ENCODE measurements around the gene BRI3. TPM values are rescaled to one million over a fixed set of nuclear protein-coding genes. Genes with fewer than 3 reads are reported as not detected.
A peak's percentile ranks its signal among the peaks of the same experiment; 100 is the strongest.

The BRI3 gene
- total RNA-seq = 15.9 TPM

- DNase-seq (ENCODE audit: low spot score in 2 of 2) (peak; percentile 96 to 97), FAIRE-seq (no peak)
Measured at GRCh38 chr7:98280791-98281756, at the start of gene BRI3. BRI3 (plus strand) TSS chr7:98281686; CDS start chr7:98281796, 110 bp downstream.

DNA sequence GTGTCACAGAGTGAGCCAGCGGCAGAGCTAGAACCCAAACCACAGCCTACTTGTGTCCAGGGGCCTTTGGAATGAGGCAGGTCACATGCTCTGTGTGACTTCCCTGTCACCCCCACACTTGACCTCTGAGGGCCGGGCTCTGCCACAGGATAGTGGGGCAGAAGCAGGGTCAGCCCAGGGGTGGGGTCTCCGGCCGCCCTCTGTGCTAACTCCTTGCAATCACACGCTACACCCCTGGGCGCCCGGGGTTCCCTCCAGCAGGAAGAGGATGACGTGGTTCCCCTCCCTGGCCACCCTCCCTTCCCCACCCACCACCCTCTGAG lies 49.3 kb upstream of the BRI3 start:
- DNase-seq (ENCODE audit: low spot score in 2 of 2) (no peak), FAIRE-seq (no peak)

DNA sequence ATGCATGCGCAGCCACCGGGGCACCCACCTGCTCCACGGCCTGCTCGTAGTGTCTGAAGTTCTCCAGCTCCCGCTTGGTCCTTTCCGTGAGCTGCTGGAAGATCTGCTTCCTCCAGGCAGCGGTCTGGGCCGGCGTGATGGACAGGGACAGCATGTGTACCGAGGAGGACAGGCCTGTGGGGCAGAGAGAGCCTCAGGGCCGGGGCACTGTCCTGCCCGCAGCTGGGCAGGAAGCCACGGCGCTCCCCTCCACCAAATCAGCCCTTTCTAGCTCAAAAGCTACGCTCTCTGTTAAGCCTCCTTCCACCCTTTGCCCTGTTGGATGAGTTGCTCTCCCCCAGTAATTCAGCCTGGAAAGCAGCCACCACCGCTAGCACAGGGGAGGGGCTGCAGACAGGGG lies 48.7 kb upstream of the BRI3 start:
- FAIRE-seq (no peak), DNase-seq (ENCODE audit: low spot score in 2 of 2) (no peak)

DNA sequence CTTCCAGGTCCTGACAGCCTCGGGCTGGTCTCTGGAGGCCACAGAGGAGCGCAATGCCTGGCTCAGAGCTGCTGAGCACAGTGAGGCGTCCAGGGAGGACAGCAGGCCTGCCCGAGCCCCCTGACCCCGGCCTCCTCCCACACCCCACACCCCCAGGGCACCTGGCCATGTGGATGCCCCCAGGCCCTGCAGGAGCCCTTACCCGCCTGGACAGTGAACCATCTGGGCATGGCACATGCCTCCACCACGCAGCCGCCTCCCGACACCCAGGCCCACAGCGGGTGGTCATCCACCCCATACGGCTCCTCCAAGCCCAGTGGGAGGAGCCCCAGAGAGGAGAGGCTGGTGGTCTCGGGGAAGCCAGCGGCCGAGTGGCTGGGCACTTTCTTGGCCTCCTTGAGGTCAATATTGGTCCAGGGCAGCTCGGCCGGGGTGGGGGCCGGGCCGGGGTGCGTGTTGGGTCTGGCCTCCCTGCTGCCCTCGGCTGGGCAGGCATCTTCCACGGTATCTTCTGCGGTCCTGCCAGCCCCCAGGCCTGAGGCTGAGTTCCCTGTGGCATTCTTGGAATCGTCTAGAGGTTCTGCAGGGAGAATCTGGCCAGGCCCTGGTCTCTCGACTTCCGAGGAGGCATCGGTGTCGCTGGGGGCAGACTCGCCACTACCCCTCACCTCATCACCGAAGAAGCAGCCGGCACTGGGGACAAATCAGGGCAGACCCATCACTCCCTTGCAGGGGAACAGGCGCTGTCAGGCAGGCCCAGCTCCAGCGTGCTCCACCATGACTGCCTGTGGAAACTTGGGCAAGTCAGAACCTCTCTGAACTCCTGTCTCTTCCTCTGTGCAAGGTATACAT lies 48.0 kb upstream of the BRI3 start:
- DNase-seq (ENCODE audit: low spot score in 2 of 2) (no peak), FAIRE-seq (no peak)

- DNase-seq (ENCODE audit: low spot score in 2 of 2) = no peak
- FAIRE-seq = no peak
Measured at GRCh38 chr7:98234429-98235147, 46.9 kb upstream of the BRI3 start.

- FAIRE-seq (no peak), DNase-seq (ENCODE audit: low spot score in 2 of 2) (no peak)
Measured at GRCh38 chr7:98235901-98236300, 45.6 kb upstream of the BRI3 start.

GRCh38 chr7:98236355-98237185 lies 44.9 kb upstream of the BRI3 start:
- no peak for DNase-seq (ENCODE audit: low spot score in 2 of 2)
- FAIRE-seq = no peak

DNA sequence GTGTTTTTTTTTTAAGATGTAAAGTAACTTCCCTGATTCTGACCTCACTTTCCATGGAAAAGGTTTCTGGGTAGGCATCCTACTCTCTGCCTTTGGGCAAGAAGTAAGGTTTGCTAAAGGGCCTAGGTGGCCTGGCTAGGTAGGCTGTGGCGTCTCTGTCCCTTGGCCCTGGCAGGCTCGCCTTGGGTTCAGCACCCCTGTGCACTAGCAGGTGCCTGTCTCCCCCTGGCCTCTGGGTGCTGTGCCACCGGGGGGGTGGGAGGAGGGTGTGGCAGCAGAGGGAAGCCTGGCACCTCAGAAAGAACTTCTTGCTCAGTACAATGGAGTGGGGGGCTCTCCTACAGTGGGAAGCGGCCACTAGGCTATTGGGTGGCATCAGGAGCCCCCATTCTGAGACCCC lies 43.4 kb upstream of the BRI3 start:
- FAIRE-seq (no peak), DNase-seq (ENCODE audit: low spot score in 2 of 2) (no peak)

DNA sequence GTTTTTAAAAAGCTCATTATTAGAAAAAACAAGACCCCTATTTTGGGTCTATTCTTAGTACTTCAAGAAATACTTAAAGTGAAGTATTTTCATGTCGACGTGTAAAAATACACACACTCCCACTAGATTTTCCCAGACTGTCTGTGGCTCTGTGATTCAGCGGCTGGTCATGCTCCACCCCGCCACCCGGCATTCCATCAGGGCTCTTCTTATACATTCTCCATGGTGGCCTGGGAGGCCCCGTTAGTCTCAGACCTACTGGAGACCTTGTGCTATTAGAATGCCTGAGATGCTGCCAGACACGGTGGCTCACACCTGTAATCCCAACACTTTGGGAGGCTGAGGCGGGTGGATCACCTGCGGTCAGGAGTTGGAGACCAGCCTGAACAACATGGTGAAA lies 42.5 kb upstream of the BRI3 start:
- DNase-seq (ENCODE audit: low spot score in 2 of 2) = no peak
- FAIRE-seq = no peak

DNA sequence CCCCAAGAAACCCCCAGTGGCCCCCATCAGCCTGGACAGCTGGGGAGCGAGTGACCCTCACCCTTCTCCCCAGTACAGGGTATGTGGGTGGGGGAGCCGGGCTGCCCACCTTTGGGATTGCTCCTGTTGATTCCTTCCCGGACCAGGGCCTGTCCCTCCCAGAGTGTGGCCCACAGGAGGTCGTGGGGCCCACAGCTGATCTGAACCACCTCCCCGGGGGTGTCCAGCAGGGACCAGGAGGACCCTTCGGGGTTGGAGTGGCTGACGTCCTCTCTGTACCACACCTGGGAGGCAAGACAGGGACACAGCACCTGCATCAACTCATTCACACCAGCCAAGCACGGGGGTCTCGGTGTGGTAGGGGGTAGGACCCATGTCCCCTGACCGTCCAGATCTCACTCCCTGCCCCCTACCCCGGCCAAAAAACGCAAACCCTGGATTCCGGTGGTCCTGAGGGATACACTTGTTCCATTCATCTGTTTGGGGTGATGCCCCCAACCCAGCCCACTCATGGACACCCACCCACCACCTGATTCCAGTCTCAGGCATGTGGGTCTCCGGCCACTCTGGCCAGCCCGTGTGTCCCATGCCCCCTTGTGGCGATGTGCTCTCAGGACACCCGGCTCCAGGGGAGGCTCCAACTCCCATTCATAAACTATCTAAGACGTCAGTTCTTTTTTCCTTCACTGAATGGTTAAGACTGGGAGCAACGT lies 40.4 kb upstream of the BRI3 start:
- DNase-seq (ENCODE audit: low spot score in 2 of 2) = peak in 1 of 2 donors; percentile 79
- FAIRE-seq = no peak

- DNase-seq (ENCODE audit: low spot score in 2 of 2) (no peak), FAIRE-seq (no peak)
Measured at GRCh38 chr7:98241674-98242241, 39.7 kb upstream of the BRI3 start.

DNA sequence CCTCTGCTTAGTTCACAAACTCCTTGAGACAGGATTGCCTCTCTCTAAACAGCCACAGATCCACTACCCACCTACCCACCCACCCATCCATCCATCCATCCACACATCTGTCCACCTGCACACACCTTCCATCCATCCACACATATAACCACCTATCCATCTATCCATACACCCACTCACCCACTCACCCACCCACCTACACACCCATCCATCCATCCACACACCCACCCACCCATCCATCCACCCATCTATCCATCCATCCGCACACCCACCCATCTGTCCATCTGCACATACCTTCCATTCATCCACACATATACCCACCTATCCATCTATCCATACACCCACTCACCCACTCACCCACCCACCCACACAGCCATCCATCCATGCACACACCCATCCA lies 39.1 kb upstream of the BRI3 start:
- DNase-seq (ENCODE audit: low spot score in 2 of 2) = no peak
- FAIRE-seq = no peak

DNA sequence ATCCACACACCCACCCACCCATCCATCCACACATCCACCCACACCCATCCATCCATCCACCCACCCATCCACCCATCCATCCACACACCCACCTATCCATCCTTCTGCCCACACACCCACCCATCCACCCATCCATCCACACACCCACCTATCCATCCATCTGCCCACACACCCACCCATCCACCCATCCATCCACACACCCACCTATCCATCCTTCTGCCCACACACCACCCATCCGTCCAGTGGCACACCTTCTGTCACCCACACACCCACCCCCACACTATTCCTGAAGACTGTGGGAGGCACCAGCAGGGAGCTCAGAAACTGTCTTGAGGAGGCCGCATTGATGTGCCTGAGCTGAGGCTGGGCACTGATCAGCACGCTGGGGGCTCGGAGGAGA lies 38.6 kb upstream of the BRI3 start:
- FAIRE-seq (no peak), DNase-seq (ENCODE audit: low spot score in 2 of 2) (no peak)

DNA sequence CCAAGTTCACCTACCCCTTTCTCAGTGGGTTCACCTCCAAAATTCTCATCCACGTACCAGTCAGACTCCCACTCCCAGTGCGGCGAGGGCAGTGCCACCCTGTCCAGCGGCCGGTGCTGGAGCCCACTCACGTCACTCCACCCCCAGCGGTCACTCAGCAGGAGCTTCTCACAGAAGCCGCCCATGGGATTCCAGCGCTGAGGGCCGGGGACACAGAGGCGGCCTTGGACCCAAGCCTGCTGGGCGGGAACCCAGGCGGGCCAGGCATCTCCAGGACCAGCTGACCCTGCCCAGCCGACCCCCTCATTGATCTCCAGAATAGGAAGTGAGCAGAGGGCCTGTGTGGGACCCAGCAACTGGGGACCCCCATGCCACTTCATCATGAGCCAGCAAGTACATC lies 36.6 kb upstream of the BRI3 start:
- DNase-seq (ENCODE audit: low spot score in 2 of 2) = no peak

GRCh38 chr7:98248156-98248555 lies 33.3 kb upstream of the BRI3 start:
- DNase-seq (ENCODE audit: low spot score in 2 of 2) = no peak
- no peak for FAIRE-seq

More for the DNA sequence above, 36.6 kb upstream of the BRI3 start:
- FAIRE-seq = no peak

GRCh38 chr7:98249106-98249505 lies 32.4 kb upstream of the BRI3 start:
- no peak for FAIRE-seq

DNA sequence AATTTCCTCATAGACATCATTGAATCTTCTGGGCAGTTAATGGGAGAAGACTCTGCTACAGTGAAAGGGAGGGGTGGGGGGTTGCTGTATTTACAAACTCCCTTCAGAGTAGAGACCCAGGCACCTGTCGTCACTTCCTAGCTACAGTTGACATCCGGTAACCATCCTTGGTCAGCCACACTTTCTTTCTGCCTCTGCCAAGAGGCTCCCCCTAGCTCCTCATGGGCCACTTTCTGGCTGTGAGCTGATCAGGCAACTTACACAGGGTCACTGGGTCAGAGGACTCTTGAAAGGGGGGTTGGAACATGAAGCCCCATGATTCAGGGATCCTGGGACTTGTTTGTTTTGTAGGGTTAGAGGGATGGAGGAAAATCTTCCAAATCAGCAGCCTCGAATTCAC lies 30.7 kb upstream of the BRI3 start:
- DNase-seq (ENCODE audit: low spot score in 2 of 2) = peak in 1 of 2 donors; percentile 7
- FAIRE-seq = no peak

More at GRCh38 chr7:98249106-98249505, 32.4 kb upstream of the BRI3 start:
- DNase-seq (ENCODE audit: low spot score in 2 of 2) = peak in 1 of 2 donors; percentile 11

GRCh38 chr7:98251231-98251600 lies 30.3 kb upstream of the BRI3 start:
- FAIRE-seq = no peak

More at GRCh38 chr7:98251231-98251600, 30.3 kb upstream of the BRI3 start:
- peak in 1 of 2 donors; percentile 28 for DNase-seq (ENCODE audit: low spot score in 2 of 2)
